ENCODE results near the gene PRPH.
A peak's percentile ranks its signal among the peaks of the same experiment; 100 is the strongest.

PRPH gene

GRCh38 chr12:49336645-49337584 lies 42.0 kb downstream of the PRPH start, which contains the start of gene C1QL4:
TSS of gene C1QL4 (minus strand) at chr12:49337188. CDS start at chr12:49336477, 711 bp downstream.
- H3K4me1 ChIP-seq (ENCODE audit: control insufficient read depth in 1 of 2, insufficient read depth in 2 of 2, low read length in 2 of 2): peaks cover 0 to 25% of the 10 kb centered on the region in 2 donors
- H3K9me3 ChIP-seq (ENCODE audit: control insufficient read depth in 1 of 2, low read length in 2 of 2): no peaks in the 10 kb centered on the region
- H3K27ac ChIP-seq (ENCODE audit: low read length): no peak within 1 kb of the TSS
- H3K27me3 ChIP-seq (ENCODE audit: low read depth, low read length): peaks cover 51% of the 10 kb centered on the region
- no peaks in the 10 kb centered on the region for H3K36me3 ChIP-seq (ENCODE audit: control insufficient read depth in 1 of 2, insufficient read depth in 2 of 2, low read length in 2 of 2)
- peak within 1 kb of the TSS; percentile 26 to 55 for H3K4me3 ChIP-seq (ENCODE audit: low read depth in 1 of 2, low read length in 2 of 2)

GRCh38 chr12:49338830-49339463 lies 44.0 kb downstream of the PRPH start:
- H3K9me3 ChIP-seq (ENCODE audit: control insufficient read depth in 1 of 2, low read length in 2 of 2): no peaks in the 10 kb centered on the region
- no peaks in the 10 kb centered on the region for H3K36me3 ChIP-seq (ENCODE audit: control insufficient read depth in 1 of 2, insufficient read depth in 2 of 2, low read length in 2 of 2)
- peaks cover 9 to 37% of the 10 kb centered on the region in 2 donors for H3K4me1 ChIP-seq (ENCODE audit: control insufficient read depth in 1 of 2, insufficient read depth in 2 of 2, low read length in 2 of 2)
- peaks cover 57% of the 10 kb centered on the region for H3K27me3 ChIP-seq (ENCODE audit: low read depth, low read length)
- H3K4me3 ChIP-seq (ENCODE audit: low read depth in 1 of 2, low read length in 2 of 2): no peak overlapping the region
- no peak overlapping the region for H3K27ac ChIP-seq (ENCODE audit: low read length)

GRCh38 chr12:49339464-49339861 lies 44.5 kb downstream of the PRPH start:
- Histone ChIP-seq H3K9me3 (ENCODE audit: control insufficient read depth in 1 of 2, low read length in 2 of 2) (no peaks in the 10 kb centered on the region), H3K27me3 (ENCODE audit: low read depth, low read length) (peaks cover 54% of the 10 kb centered on the region)

GRCh38 chr12:49340095-49340870 lies 45.3 kb downstream of the PRPH start:
- Histone ChIP-seq H3K27me3 (ENCODE audit: low read depth, low read length) (peaks cover 52% of the 10 kb centered on the region), H3K4me3 (ENCODE audit: low read depth in 1 of 2, low read length in 2 of 2) (no peak overlapping the region), H3K9me3 (ENCODE audit: control insufficient read depth in 1 of 2, low read length in 2 of 2) (no peaks in the 10 kb centered on the region), H3K27ac (ENCODE audit: low read length) (no peak overlapping the region), H3K36me3 (ENCODE audit: control insufficient read depth in 1 of 2, insufficient read depth in 2 of 2, low read length in 2 of 2) (no peaks in the 10 kb centered on the region), H3K4me1 (ENCODE audit: control insufficient read depth in 1 of 2, insufficient read depth in 2 of 2, low read length in 2 of 2) (peaks cover 9 to 42% of the 10 kb centered on the region in 2 donors)

More at GRCh38 chr12:49339464-49339861, 44.5 kb downstream of the PRPH start:
- H3K27ac ChIP-seq (ENCODE audit: low read length): no peak overlapping the region
- H3K4me1 ChIP-seq (ENCODE audit: control insufficient read depth in 1 of 2, insufficient read depth in 2 of 2, low read length in 2 of 2): peaks cover 9 to 37% of the 10 kb centered on the region in 2 donors
- no peak overlapping the region for H3K4me3 ChIP-seq (ENCODE audit: low read depth in 1 of 2, low read length in 2 of 2)
- no peaks in the 10 kb centered on the region for H3K36me3 ChIP-seq (ENCODE audit: control insufficient read depth in 1 of 2, insufficient read depth in 2 of 2, low read length in 2 of 2)

- Histone ChIP-seq H3K4me3 (ENCODE audit: low read depth in 1 of 2, low read length in 2 of 2) (no peak overlapping the region), H3K27ac (ENCODE audit: low read length) (no peak overlapping the region), H3K27me3 (ENCODE audit: low read depth, low read length) (peaks cover 52% of the 10 kb centered on the region), H3K9me3 (ENCODE audit: control insufficient read depth in 1 of 2, low read length in 2 of 2) (no peaks in the 10 kb centered on the region), H3K4me1 (ENCODE audit: control insufficient read depth in 1 of 2, insufficient read depth in 2 of 2, low read length in 2 of 2) (peaks cover 15 to 47% of the 10 kb centered on the region in 2 donors), H3K36me3 (ENCODE audit: control insufficient read depth in 1 of 2, insufficient read depth in 2 of 2, low read length in 2 of 2) (no peaks in the 10 kb centered on the region)
These were observed 46.2 kb downstream of the PRPH start for GRCh38 chr12:49340971-49341776.

- Histone ChIP-seq H3K4me3 (ENCODE audit: low read depth in 1 of 2, low read length in 2 of 2) (peak overlapping the region in 1 of 2 donors; percentile 71), H3K27me3 (ENCODE audit: low read depth, low read length) (peaks cover 52% of the 10 kb centered on the region), H3K4me1 (ENCODE audit: control insufficient read depth in 1 of 2, insufficient read depth in 2 of 2, low read length in 2 of 2) (peaks cover 15 to 49% of the 10 kb centered on the region in 2 donors), H3K9me3 (ENCODE audit: control insufficient read depth in 1 of 2, low read length in 2 of 2) (no peaks in the 10 kb centered on the region), H3K36me3 (ENCODE audit: control insufficient read depth in 1 of 2, insufficient read depth in 2 of 2, low read length in 2 of 2) (no peaks in the 10 kb centered on the region), H3K27ac (ENCODE audit: low read length) (no peak overlapping the region)
These were observed 46.8 kb downstream of the PRPH start for GRCh38 chr12:49341777-49342065.

GRCh38 chr12:49342066-49342913 lies 47.3 kb downstream of the PRPH start:
- H3K27ac ChIP-seq (ENCODE audit: low read length): no peak overlapping the region

GRCh38 chr12:49342914-49343731 lies 48.2 kb downstream of the PRPH start:
- Histone ChIP-seq H3K27me3 (ENCODE audit: low read depth, low read length) (peaks cover 51% of the 10 kb centered on the region), H3K27ac (ENCODE audit: low read length) (no peak overlapping the region), H3K4me3 (ENCODE audit: low read depth in 1 of 2, low read length in 2 of 2) (peak overlapping the region; percentile 26 to 71), H3K4me1 (ENCODE audit: control insufficient read depth in 1 of 2, insufficient read depth in 2 of 2, low read length in 2 of 2) (peaks cover 20 to 54% of the 10 kb centered on the region in 2 donors), H3K9me3 (ENCODE audit: control insufficient read depth in 1 of 2, low read length in 2 of 2) (no peaks in the 10 kb centered on the region), H3K36me3 (ENCODE audit: control insufficient read depth in 1 of 2, insufficient read depth in 2 of 2, low read length in 2 of 2) (no peaks in the 10 kb centered on the region)

More at GRCh38 chr12:49342066-49342913, 47.3 kb downstream of the PRPH start:
- Histone ChIP-seq H3K27me3 (ENCODE audit: low read depth, low read length) (peaks cover 52% of the 10 kb centered on the region), H3K36me3 (ENCODE audit: control insufficient read depth in 1 of 2, insufficient read depth in 2 of 2, low read length in 2 of 2) (no peaks in the 10 kb centered on the region), H3K4me3 (ENCODE audit: low read depth in 1 of 2, low read length in 2 of 2) (peak overlapping the region; percentile 26 to 71), H3K9me3 (ENCODE audit: control insufficient read depth in 1 of 2, low read length in 2 of 2) (no peaks in the 10 kb centered on the region), H3K4me1 (ENCODE audit: control insufficient read depth in 1 of 2, insufficient read depth in 2 of 2, low read length in 2 of 2) (peaks cover 18 to 49% of the 10 kb centered on the region in 2 donors)

- Histone ChIP-seq H3K27me3 (ENCODE audit: low read depth, low read length) (peaks cover 60% of the 10 kb centered on the region), H3K9me3 (ENCODE audit: control insufficient read depth in 1 of 2, low read length in 2 of 2) (no peaks in the 10 kb centered on the region), H3K36me3 (ENCODE audit: control insufficient read depth in 1 of 2, insufficient read depth in 2 of 2, low read length in 2 of 2) (no peaks in the 10 kb centered on the region), H3K27ac (ENCODE audit: low read length) (no peak overlapping the region), H3K4me3 (ENCODE audit: low read depth in 1 of 2, low read length in 2 of 2) (no peak overlapping the region), H3K4me1 (ENCODE audit: control insufficient read depth in 1 of 2, insufficient read depth in 2 of 2, low read length in 2 of 2) (peaks cover 20 to 56% of the 10 kb centered on the region in 2 donors)
These were observed 49.6 kb downstream of the PRPH start for GRCh38 chr12:49344486-49345050.
